ENCODE measurements around the gene LRRC7. TPM values are rescaled to one million over a fixed set of nuclear protein-coding genes. Genes with fewer than 3 reads are reported as not detected.

Gene LRRC7
- polyA plus RNA-seq, 1 donor from 2014 or later, result 141 TPM

- Histone ChIP-seq H2AFZ (ENCODE audit: low read depth, low read length) (no peak overlapping the region), H3K79me2 (replicated peaks; ENCODE audit: insufficient read depth, low read length) (peaks cover 13% of the 10 kb centered on the region), H3K9ac (ENCODE audit: low read length) (no peak overlapping the region), H3K4me2 (ENCODE audit: low read length) (no peak overlapping the region), H3F3A (ENCODE audit: insufficient read depth, low read length, poor library complexity, severe bottlenecking) (no peaks in the 10 kb centered on the region), H3K36me3 (ENCODE audit: insufficient read depth, low read length) (no peaks in the 10 kb centered on the region), H3K27me3 (ENCODE audit: insufficient read depth, low read depth, low read length) (no peaks in the 10 kb centered on the region), H4K20me1 (ENCODE audit: insufficient read depth) (no peaks in the 10 kb centered on the region), H3K4me3 (ENCODE audit: low read length) (no peak overlapping the region), H3K9me3 (ENCODE audit: low read length) (no peaks in the 10 kb centered on the region), H3K9me2 (ENCODE audit: insufficient read depth, low read length) (no peaks in the 10 kb centered on the region), H3K27ac (ENCODE audit: low read length) (no peak overlapping the region)
- TF ChIP-seq RAD21 (conservative IDR thresholded peaks at IDR 0.05) (no peak), TAF1 (IDR thresholded peaks at IDR 0.05; ENCODE audit: low read depth) (no peak), MXI1 (conservative IDR thresholded peaks at IDR 0.05; ENCODE audit: poor library complexity, severe bottlenecking) (no peak), CTCF (IDR thresholded peaks at IDR 0.05; ENCODE audit: poor library complexity, severe bottlenecking) (no peak), POLR2AphosphoS5 (IDR thresholded peaks at IDR 0.05) (no peak), REST (IDR thresholded peaks at IDR 0.05; ENCODE audit: borderline replicate concordance) (no peak), EP300 (conservative IDR thresholded peaks at IDR 0.05; ENCODE audit: poor library complexity, severe bottlenecking) (no peak), SMC3 (conservative IDR thresholded peaks at IDR 0.05; ENCODE audit: poor library complexity) (no peak), EZH2 (IDR thresholded peaks at IDR 0.05; ENCODE audit: borderline replicate concordance, insufficient read depth, low read length, poor library complexity, severe bottlenecking) (no peak)
Observed at GRCh38 chr1:69671363-69672010, 103.8 kb downstream of the LRRC7 start.

- Histone ChIP-seq H4K20me1 (ENCODE audit: insufficient read depth) (no peaks in the 10 kb centered on the region), H3K27me3 (ENCODE audit: insufficient read depth, low read depth, low read length) (no peaks in the 10 kb centered on the region), H3K9me3 (ENCODE audit: low read length) (no peaks in the 10 kb centered on the region), H3K79me2 (replicated peaks; ENCODE audit: insufficient read depth, low read length) (no peaks in the 10 kb centered on the region), H3K27ac (ENCODE audit: low read length) (no peak overlapping the region), H3K9ac (ENCODE audit: low read length) (no peak overlapping the region), H3K4me3 (ENCODE audit: low read length) (no peak overlapping the region), H3K4me2 (ENCODE audit: low read length) (no peak overlapping the region), H3F3A (ENCODE audit: insufficient read depth, low read length, poor library complexity, severe bottlenecking) (no peaks in the 10 kb centered on the region), H3K36me3 (ENCODE audit: insufficient read depth, low read length) (no peaks in the 10 kb centered on the region), H2AFZ (ENCODE audit: low read depth, low read length) (no peak overlapping the region), H3K9me2 (ENCODE audit: insufficient read depth, low read length) (no peaks in the 10 kb centered on the region)
- no peak for TF ChIP-seq CTCF (IDR thresholded peaks at IDR 0.05; ENCODE audit: poor library complexity, severe bottlenecking)
- TF ChIP-seq EP300 (conservative IDR thresholded peaks at IDR 0.05; ENCODE audit: poor library complexity, severe bottlenecking), result no peak
- no peak for TF ChIP-seq POLR2AphosphoS5 (IDR thresholded peaks at IDR 0.05)
- no peak for TF ChIP-seq RAD21 (conservative IDR thresholded peaks at IDR 0.05)
- no peak for TF ChIP-seq SMC3 (conservative IDR thresholded peaks at IDR 0.05; ENCODE audit: poor library complexity)
- no peak for TF ChIP-seq MXI1 (conservative IDR thresholded peaks at IDR 0.05; ENCODE audit: poor library complexity, severe bottlenecking)
- no peak for TF ChIP-seq REST (IDR thresholded peaks at IDR 0.05; ENCODE audit: borderline replicate concordance)
- TF ChIP-seq TAF1 (IDR thresholded peaks at IDR 0.05; ENCODE audit: low read depth), result no peak
- no peak for TF ChIP-seq EZH2 (IDR thresholded peaks at IDR 0.05; ENCODE audit: borderline replicate concordance, insufficient read depth, low read length, poor library complexity, severe bottlenecking)
Observed at GRCh38 chr1:69673321-69673720, 105.6 kb downstream of the LRRC7 start.

Measured in neural cell (in vitro differentiated cells).